DMS153 (cell line): ENCODE data around the gene UBXN1.
A peak's percentile ranks its signal among the peaks of the same experiment; 100 is the strongest.

Experiments
- DNase-seq: peaks from one replicate; lab custom pipeline; 2025; lab: John Stamatoyannopoulos, UW

The UBXN1 gene

DNA sequence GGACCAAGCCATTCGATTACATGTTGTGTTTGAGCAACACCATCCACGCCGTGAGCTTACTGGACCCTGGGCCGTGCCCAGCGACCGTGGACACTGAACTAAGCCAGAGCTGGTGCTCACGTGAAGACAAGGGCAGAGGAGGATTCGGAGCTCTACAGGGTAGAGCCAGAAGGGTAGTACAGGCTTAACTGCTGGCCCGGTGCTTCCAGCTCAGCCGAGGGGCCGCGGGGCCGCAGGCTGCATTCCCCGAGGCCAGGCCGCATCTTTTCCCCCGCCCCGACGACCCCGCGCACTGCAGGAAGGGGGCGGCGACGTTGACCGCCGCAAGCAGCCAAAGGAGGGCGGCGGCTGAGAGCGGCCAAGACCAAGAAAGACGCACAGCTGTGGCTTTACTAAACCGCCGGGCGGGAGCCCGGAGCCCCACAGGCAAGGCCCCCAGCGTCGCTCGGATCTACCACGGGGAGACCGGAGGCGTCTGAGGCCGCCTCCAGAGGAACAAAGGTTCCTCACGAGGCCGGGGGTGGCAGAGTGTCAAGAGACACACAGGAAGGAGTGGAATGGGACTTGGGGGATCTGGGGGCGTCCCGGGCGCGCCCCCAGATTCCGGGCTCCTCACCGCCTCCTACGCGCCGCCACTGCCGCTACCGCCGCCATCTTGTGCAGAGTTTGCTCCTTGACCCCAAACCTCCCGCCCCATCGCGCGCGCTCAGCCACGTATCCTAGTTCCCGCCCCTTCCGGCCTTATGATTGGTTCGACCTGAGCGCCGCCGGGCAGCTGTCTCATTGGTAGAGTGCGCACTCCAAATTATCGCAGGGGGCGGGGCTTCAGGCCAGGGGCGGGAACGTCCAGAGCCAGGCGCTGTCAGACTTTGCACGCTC lies 32.7 kb downstream of the UBXN1 start, which contains the start of gene GANAB:
Gene GANAB (minus strand): TSS at position 668 of the 879 bp plus-strand sequence. CDS start 14 bp downstream, at position 654.
- DNase-seq, result peak; percentile 94

DNA sequence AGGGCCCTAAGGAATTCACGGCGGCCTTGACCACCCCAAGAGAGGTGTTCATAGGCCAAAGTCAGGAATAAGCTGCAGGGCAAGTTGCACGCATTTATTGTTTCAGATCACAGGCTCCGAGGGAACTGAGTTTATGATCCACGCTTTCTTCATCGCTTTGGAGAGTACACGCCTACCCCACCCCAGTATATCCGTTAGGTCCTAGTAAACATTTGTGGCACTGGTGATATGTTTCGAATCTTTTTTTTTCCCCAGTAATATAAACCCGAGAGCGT lies 33.3 kb downstream of the UBXN1 start:
- DNase-seq, result no peak

DNA sequence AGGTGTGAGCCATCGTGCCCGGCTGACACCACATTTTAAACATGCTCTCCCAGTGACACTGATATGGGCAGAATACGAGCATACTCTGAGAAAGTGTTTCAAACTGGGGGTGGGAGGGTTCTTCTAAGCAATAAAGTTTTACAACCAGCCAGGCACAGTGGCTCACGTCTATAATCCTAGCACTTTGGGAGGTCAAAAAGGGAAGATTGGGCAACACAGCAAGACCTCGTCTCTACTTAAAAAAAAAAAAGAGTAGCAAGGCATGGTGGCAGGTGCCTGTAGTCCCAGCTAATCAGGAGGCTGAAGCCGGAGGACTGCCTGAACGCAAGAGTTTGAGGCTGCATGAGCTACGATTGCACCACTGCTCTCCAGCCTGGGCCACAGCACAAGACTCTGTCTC lies 34.7 kb downstream of the UBXN1 start:
- no peak for DNase-seq

DNA sequence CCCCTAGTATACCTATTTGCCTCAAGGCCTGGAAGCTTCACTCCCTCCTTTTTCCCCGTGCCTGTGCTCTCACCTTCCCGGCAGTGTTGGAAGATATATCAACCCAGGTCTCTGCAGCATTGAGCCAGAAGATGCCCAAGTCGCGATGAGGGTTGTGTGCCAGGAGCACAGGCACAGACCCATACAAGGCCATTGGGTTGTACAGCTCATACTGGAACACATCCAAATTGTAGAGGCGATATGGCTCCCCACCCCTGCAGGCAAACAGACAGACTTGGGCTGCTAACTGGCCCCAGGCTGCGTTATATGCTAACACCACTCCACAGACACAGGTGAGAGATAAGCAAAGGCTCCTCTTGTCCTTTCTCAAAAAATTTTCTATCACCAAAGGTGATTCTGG lies 46.4 kb downstream of the UBXN1 start:
- DNase-seq, result no peak

DNA sequence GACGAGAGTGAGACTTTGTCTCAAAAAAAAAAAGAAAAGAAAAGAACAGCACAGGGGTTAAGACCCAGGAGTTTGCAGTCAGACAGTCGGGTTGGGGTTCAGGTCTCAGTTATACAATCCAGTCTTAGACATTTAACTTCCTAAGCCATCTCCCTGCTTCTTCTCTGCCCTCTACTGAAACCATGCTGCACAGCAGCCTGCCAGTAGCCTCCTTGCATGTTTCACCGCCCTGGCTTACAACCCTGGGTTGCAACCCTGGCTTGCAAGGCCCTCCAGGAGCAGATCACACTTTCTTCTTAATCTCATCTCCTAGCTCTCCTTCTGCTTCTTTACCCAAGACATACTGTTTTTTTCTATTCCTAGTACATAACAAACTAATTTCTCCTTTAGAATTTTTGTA lies 51.2 kb downstream of the UBXN1 start:
- DNase-seq, result no peak
